ENCODE measurements around the gene POLR3H. TPM values are rescaled to one million over a fixed set of nuclear protein-coding genes. Genes with fewer than 3 reads are reported as not detected.

The POLR3H gene
- total RNA-seq, 2 experiments from 2014 or later = 75.9 to 78.9 TPM

- ChIA-PET POLR2A (no interaction called here), CTCF (interaction anchor here (0.7 to 1.8 kb wide), 2 partner anchors 98 to 101 kb away, joined by 4 to 6 read pairs; no protein-coding TSS in a partner anchor)
These were observed 39.9 kb downstream of the POLR3H start for GRCh38 chr22:41504397-41504796.

GRCh38 chr22:41501209-41501608 is 43.1 kb downstream of the POLR3H start:
- POLR2A ChIA-PET = interaction anchor here (0.6 kb wide), 1 partner anchor 98 kb away, joined by 4 read pairs; no protein-coding TSS in a partner anchor
- CTCF ChIA-PET = interaction anchor here (1.1 to 3.3 kb wide), 4 partner anchors 26 to 98 kb away, joined by 4 to 18 read pairs (median 4); no protein-coding TSS in a partner anchor

- ChIA-PET POLR2A (interaction anchor here (0.7 to 2.0 kb wide), 2 partner anchors 32 to 90 kb away, joined by 4 to 5 read pairs; partner anchors contain the start of genes ACO2 and PHF5A), CTCF (interaction anchor here (1.2 to 3.3 kb wide), 2 partner anchors 95 to 97 kb away, joined by 4 to 18 read pairs; no protein-coding TSS in a partner anchor)
These were observed 44.0 kb downstream of the POLR3H start for GRCh38 chr22:41500303-41500702.

- ChIA-PET POLR2A (interaction anchor here (2.0 kb wide), 1 partner anchor 31 kb away, joined by 5 read pairs; the partner anchor contains the start of genes ACO2 and PHF5A), CTCF (interaction anchor here (0.7 to 3.3 kb wide), 3 partner anchors 96 to 167 kb away, joined by 3 to 18 read pairs (median 4); no protein-coding TSS in a partner anchor)
These were observed 44.5 kb downstream of the POLR3H start for GRCh38 chr22:41499624-41500280.

GRCh38 chr22:41498303-41498835 is 45.9 kb downstream of the POLR3H start:
- POLR2A ChIA-PET = interaction anchor here (0.6 to 2.0 kb wide), 2 partner anchors 30 to 106 kb away, joined by 3 to 5 read pairs; partner anchors contain the start of genes ACO2 and PHF5A
- CTCF ChIA-PET = interaction anchor here (1.2 kb wide), 1 partner anchor 95 kb away, joined by 4 read pairs; no protein-coding TSS in a partner anchor

GRCh38 chr22:41491374-41492100 is 52.7 kb downstream of the POLR3H start:
- CTCF ChIA-PET = no interaction called here
- POLR2A ChIA-PET = interaction anchor here (0.5 kb wide), 1 partner anchor 138 kb away, joined by 4 read pairs; no protein-coding TSS in a partner anchor

- ChIA-PET POLR2A (no interaction called here), CTCF (interaction anchor here (0.9 to 1.5 kb wide), 4 partner anchors 10 to 60 kb away, joined by 3 to 5 read pairs (median 4); no protein-coding TSS in a partner anchor)
These were observed 55.5 kb downstream of the POLR3H start for GRCh38 chr22:41488596-41489385.

GRCh38 chr22:41488076-41488475 is 56.2 kb downstream of the POLR3H start:
- POLR2A ChIA-PET = no interaction called here
- CTCF ChIA-PET = interaction anchor here (1.1 to 1.5 kb wide), 2 partner anchors 30 to 39 kb away, joined by 5 read pairs; no protein-coding TSS in a partner anchor

GRCh38 chr22:41487037-41487935 is 57.0 kb downstream of the POLR3H start:
- ChIA-PET POLR2A (no interaction called here), CTCF (interaction anchor here (0.5 kb wide), 1 partner anchor 44 kb away, joined by 3 read pairs; no protein-coding TSS in a partner anchor)

- CTCF ChIA-PET = interaction anchor here (1.1 kb wide), 1 partner anchor 17 kb away, joined by 3 read pairs; the partner anchor contains the start of genes ACO2 and PHF5A
- POLR2A ChIA-PET = no interaction called here
These were observed 59.2 kb downstream of the POLR3H start for GRCh38 chr22:41485033-41485432.

GRCh38 chr22:41482319-41482935 is 61.8 kb downstream of the POLR3H start:
- ChIA-PET POLR2A (no interaction called here), CTCF (interaction anchor here (0.9 to 1.8 kb wide), 3 partner anchors 10 to 112 kb away, joined by 3 to 4 read pairs (median 3); partner anchors contain the start of gene PHF5A)

- ChIA-PET CTCF (interaction anchor here (1.3 to 1.8 kb wide), 2 partner anchors 9 to 13 kb away, joined by 3 to 4 read pairs; partner anchors contain the start of gene PHF5A), POLR2A (no interaction called here)
These were observed 62.3 kb downstream of the POLR3H start for GRCh38 chr22:41481925-41482318.

GRCh38 chr22:41481131-41481830 is 63.0 kb downstream of the POLR3H start:
- ChIA-PET POLR2A (interaction anchor here (0.5 kb wide), 2 partner anchors 179 to 204 kb away, joined by 3 to 5 read pairs; no protein-coding TSS in a partner anchor), CTCF (interaction anchor here (1.3 to 1.8 kb wide), 3 partner anchors 9 to 77 kb away, joined by 3 to 4 read pairs (median 4); partner anchors contain the start of gene PHF5A)

- CTCF ChIA-PET = interaction anchor here (1.4 to 1.8 kb wide), 2 partner anchors 8 to 77 kb away, joined by 4 read pairs; no protein-coding TSS in a partner anchor
- POLR2A ChIA-PET = interaction anchor here (0.5 kb wide), 1 partner anchor 180 kb away, joined by 3 read pairs; no protein-coding TSS in a partner anchor
These were observed 63.9 kb downstream of the POLR3H start for GRCh38 chr22:41480397-41480735.

- ChIA-PET POLR2A (no interaction called here), CTCF (no interaction called here)
These were observed 64.4 kb downstream of the POLR3H start for GRCh38 chr22:41479671-41480396.

All from activated CD8-positive, alpha-beta memory T cell treated with anti-CD3 and anti-CD28 coated beads for 36 hours (primary cell).